GM12872 (cell line): ENCODE measurements around the gene HIVEP2.

ENCODE experiments used
- TF ChIP-seq, protein P1 (sequence below): IDR thresholded peaks from 3 replicates; pipeline ENCODE4 v1.5.1; 2011; ENCODE audit warnings: low read depth, mild to moderate bottlenecking, low read length, moderate library complexity; ENCODE audit not compliant: insufficient read depth

HIVEP2 gene

GRCh38 chr6:142821860-142822259 is 123.1 kb downstream of the HIVEP2 start:
- TF ChIP-seq, protein P1, sequence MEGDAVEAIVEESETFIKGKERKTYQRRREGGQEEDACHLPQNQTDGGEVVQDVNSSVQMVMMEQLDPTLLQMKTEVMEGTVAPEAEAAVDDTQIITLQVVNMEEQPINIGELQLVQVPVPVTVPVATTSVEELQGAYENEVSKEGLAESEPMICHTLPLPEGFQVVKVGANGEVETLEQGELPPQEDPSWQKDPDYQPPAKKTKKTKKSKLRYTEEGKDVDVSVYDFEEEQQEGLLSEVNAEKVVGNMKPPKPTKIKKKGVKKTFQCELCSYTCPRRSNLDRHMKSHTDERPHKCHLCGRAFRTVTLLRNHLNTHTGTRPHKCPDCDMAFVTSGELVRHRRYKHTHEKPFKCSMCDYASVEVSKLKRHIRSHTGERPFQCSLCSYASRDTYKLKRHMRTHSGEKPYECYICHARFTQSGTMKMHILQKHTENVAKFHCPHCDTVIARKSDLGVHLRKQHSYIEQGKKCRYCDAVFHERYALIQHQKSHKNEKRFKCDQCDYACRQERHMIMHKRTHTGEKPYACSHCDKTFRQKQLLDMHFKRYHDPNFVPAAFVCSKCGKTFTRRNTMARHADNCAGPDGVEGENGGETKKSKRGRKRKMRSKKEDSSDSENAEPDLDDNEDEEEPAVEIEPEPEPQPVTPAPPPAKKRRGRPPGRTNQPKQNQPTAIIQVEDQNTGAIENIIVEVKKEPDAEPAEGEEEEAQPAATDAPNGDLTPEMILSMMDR, result no peak

DNA sequence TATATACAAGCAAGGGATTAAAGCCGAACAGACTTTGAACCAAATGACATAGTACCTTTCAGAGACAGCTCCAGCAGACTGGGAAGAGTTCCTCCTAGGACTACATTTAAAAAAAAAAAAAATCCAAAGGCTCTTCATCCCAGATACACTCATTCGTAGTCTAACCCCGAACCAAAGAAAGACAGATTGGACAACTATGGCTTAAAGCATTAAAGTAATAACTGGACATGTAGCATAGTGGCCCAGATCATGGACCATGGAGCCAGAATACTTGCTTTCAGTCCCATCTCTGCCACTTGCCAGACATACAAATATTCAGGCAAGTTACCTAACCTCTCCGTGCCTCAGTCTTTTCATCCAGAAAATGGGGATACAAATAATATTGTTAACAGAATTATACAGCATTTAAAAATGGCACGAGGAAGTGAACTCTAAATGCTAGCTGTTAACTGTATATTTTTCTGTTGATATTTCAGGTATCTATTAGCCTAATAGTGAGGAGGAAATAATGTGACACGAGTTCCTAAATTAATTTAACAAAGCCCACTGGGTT is 123.7 kb downstream of the HIVEP2 start:
- TF ChIP-seq, protein P1, result no peak

DNA sequence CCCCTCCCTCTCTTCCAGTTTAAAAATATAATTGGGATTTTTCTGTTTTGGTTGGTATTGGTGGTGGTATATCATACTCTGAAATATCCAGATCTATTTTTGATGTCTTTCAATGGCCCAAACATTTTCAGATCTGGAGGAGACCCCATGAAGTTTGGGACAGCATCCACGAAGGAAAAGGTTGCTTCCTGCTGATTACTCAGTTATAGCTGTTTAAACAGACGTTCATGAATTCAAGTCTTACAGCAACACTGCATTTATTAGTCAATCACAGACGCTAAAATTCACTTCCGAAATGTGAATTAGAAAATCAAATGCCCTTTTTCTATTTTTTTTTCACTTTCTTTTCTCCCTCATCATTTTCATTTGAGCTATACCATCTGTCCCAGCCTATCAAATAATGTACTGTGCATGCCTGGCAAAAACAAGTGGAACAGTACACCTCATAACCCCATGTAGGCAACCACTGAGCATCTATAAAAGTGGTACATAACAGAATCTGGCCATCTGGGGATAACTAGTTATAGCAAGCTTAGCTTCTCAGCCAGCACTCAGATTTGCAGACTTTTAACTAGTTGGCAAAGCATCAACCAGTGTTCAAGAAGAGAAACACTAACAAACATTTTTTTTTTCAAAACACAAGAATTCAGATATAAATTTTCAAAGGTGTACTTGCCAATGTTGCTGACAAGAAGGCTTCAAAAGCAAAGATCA is 124.5 kb downstream of the HIVEP2 start:
- TF ChIP-seq, protein P1, result no peak

GRCh38 chr6:142819603-142820337 is 125.2 kb downstream of the HIVEP2 start:
- TF ChIP-seq, protein P1, result no peak

GRCh38 chr6:142816486-142816885 is 128.5 kb downstream of the HIVEP2 start:
- TF ChIP-seq, protein P1, result no peak

- TF ChIP-seq, protein P1, result no peak
These were observed 128.9 kb downstream of the HIVEP2 start for GRCh38 chr6:142816031-142816430.

GRCh38 chr6:142811923-142812322 is 133.1 kb downstream of the HIVEP2 start:
- TF ChIP-seq, protein P1, result no peak
